ENCODE data around the gene SMARCA4. TPM values are rescaled to one million over a fixed set of nuclear protein-coding genes. Genes with fewer than 3 reads are reported as not detected.
A peak's percentile ranks its signal among the peaks of the same experiment; 100 is the strongest.

The SMARCA4 gene
- total and polyA plus RNA-seq, 2 donors from 2014 or later = 59.8 to 124 TPM

DNA sequence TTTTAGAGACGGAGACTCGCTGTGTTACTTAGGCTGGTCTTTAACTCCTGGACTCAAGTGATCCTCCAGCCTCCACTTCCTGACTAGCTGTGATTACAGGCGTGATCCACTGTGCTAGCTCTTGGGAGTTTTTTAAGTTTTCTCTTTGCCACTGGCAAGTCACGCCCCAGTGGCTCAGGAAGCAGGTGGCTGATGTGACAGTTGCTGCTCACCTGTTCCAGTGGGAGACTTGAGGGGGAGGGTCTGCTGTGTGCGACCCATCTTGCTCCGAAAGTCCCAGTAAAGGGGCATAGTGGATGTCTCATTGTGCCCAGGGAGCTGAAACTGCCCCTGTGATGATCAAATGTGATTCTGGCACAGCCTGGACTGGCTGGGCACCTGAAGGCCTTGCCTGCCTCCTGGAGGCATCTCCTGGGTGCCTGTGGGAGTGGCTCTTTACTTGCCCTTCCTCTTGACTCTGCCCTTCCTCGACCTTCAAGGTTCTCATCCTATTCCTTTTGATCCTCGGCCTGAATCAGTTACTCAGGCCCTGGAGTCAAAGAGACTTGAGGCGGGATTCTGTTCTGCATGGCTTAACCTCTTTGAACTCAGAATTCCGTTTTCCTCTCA is 7.8 kb downstream of the SMARCA4 start:
- Histone ChIP-seq H3K4me1 (ENCODE audit: control insufficient read depth in 2 of 3, insufficient read depth in 2 of 3, low read depth in 1 of 3, low read length in 3 of 3) (peaks cover 2 to 12% (median 7%) of the 10 kb centered on the region in 3 donors), H3K9ac (ENCODE audit: low read length in 3 of 3) (no peak overlapping the region)
- peak in 3 of 5 donors; percentile 48 to 57 (median 54) for DNase-seq

GRCh38 chr19:10971107-10971726 is 10.4 kb downstream of the SMARCA4 start:
- intact Hi-C loops (cut with DNase I) = no loop called here
- Histone ChIP-seq H3K9me3 (ENCODE audit: control insufficient read depth in 2 of 3, insufficient read depth in 1 of 3, low read length in 3 of 3) (no peaks in the 10 kb centered on the region), H3K27me3 (ENCODE audit: control insufficient read depth, insufficient read depth, low read length) (no peaks in the 10 kb centered on the region), H3K27ac (ENCODE audit: low read depth in 2 of 2, low read length in 2 of 2) (no peak overlapping the region), H3K9ac (ENCODE audit: low read length in 3 of 3) (no peak overlapping the region), H3K36me3 (ENCODE audit: control insufficient read depth in 2 of 3, insufficient read depth in 3 of 3, low read length in 3 of 3) (no peaks in the 10 kb centered on the region), H3K4me1 (ENCODE audit: control insufficient read depth in 2 of 3, insufficient read depth in 2 of 3, low read depth in 1 of 3, low read length in 3 of 3) (peaks cover 2 to 25% (median 18%) of the 10 kb centered on the region in 3 donors), H3K4me3 (ENCODE audit: low read length in 3 of 3) (no peak overlapping the region)
- DNase-seq = peak in 1 of 5 donors; percentile 12
- no peak for FAIRE-seq
- TF ChIP-seq, protein P1, sequence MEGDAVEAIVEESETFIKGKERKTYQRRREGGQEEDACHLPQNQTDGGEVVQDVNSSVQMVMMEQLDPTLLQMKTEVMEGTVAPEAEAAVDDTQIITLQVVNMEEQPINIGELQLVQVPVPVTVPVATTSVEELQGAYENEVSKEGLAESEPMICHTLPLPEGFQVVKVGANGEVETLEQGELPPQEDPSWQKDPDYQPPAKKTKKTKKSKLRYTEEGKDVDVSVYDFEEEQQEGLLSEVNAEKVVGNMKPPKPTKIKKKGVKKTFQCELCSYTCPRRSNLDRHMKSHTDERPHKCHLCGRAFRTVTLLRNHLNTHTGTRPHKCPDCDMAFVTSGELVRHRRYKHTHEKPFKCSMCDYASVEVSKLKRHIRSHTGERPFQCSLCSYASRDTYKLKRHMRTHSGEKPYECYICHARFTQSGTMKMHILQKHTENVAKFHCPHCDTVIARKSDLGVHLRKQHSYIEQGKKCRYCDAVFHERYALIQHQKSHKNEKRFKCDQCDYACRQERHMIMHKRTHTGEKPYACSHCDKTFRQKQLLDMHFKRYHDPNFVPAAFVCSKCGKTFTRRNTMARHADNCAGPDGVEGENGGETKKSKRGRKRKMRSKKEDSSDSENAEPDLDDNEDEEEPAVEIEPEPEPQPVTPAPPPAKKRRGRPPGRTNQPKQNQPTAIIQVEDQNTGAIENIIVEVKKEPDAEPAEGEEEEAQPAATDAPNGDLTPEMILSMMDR (IDR thresholded peaks at IDR 0.05; ENCODE audit: borderline replicate concordance, extremely low read depth, insufficient read depth) = no peak

More for the DNA sequence above, 7.8 kb downstream of the SMARCA4 start:
- TF ChIP-seq, protein P1 (IDR thresholded peaks at IDR 0.05; ENCODE audit: borderline replicate concordance, extremely low read depth, insufficient read depth) = no peak
- no peaks in the 10 kb centered on the region for H3K9me3 ChIP-seq (ENCODE audit: control insufficient read depth in 2 of 3, insufficient read depth in 1 of 3, low read length in 3 of 3)
- intact Hi-C loops (cut with DNase I) = no loop called here
- H3K27ac ChIP-seq (ENCODE audit: low read depth in 2 of 2, low read length in 2 of 2) = peak overlapping the region; percentile 63 to 72
- H3K4me3 ChIP-seq (ENCODE audit: low read length in 3 of 3) = no peak overlapping the region
- H3K36me3 ChIP-seq (ENCODE audit: control insufficient read depth in 2 of 3, insufficient read depth in 3 of 3, low read length in 3 of 3) = peaks cover 0 to 3% (median 0%) of the 10 kb centered on the region in 3 donors
- no peaks in the 10 kb centered on the region for H3K27me3 ChIP-seq (ENCODE audit: control insufficient read depth, insufficient read depth, low read length)
- no peak for FAIRE-seq

- FAIRE-seq (no peak), DNase-seq (peak in 3 of 5 donors; percentile 38 to 88 (median 49))
- intact Hi-C loops (cut with DNase I) = no loop called here
- Histone ChIP-seq H3K36me3 (ENCODE audit: control insufficient read depth in 2 of 3, insufficient read depth in 3 of 3, low read length in 3 of 3) (no peaks in the 10 kb centered on the region), H3K27me3 (ENCODE audit: control insufficient read depth, insufficient read depth, low read length) (no peaks in the 10 kb centered on the region), H3K27ac (ENCODE audit: low read depth in 2 of 2, low read length in 2 of 2) (peak overlapping the region; percentile 76 to 85), H3K9ac (ENCODE audit: low read length in 3 of 3) (peak overlapping the region in 2 of 3 donors; percentile 43 to 76), H3K4me1 (ENCODE audit: control insufficient read depth in 2 of 3, insufficient read depth in 2 of 3, low read depth in 1 of 3, low read length in 3 of 3) (peaks cover 0 to 36% (median 32%) of the 10 kb centered on the region in 3 donors), H3K4me3 (ENCODE audit: low read length in 3 of 3) (peak overlapping the region; percentile 14 to 45 (median 25)), H3K9me3 (ENCODE audit: control insufficient read depth in 2 of 3, insufficient read depth in 1 of 3, low read length in 3 of 3) (no peaks in the 10 kb centered on the region)
- TF ChIP-seq, protein P1 (IDR thresholded peaks at IDR 0.05; ENCODE audit: borderline replicate concordance, extremely low read depth, insufficient read depth) = no peak
These were observed 14.7 kb downstream of the SMARCA4 start for GRCh38 chr19:10975374-10976130.

All from kidney (tissue), 14 donors.